Measurements from ENCODE around the gene ARMH3. TPM values are rescaled to one million over a fixed set of nuclear protein-coding genes. Genes with fewer than 3 reads are reported as not detected.
"Not testable (repeated sequence)": the region's sequence is repeated elsewhere in the genome, so short reads cannot be mapped to it uniquely, and the experiment has no call there.

Gene ARMH3
- total and polyA plus RNA-seq, 8 donors = 3.5 to 29.0 (median 17.2) TPM

GRCh38 chr10:102045292-102045691 is 10.7 kb downstream of the ARMH3 start:
- H3K4me3 ChIP-seq = no peak overlapping the region
- WGBS, 5 donors = 72 to 75% (median 74%) methylated on average over 3 of the region's 3 CpGs
- no peaks in the 10 kb centered on the region for H3K27me3 ChIP-seq
- no peaks in the 10 kb centered on the region for H3K9me3 ChIP-seq
- no peak for TF ChIP-seq POLR2A (IDR thresholded peaks at IDR 0.05)
- TF ChIP-seq CTCF (IDR thresholded peaks at IDR 0.05) = no peak
- no peak overlapping the region for H3K27ac ChIP-seq
- no peaks in the 10 kb centered on the region for H3K36me3 ChIP-seq
- peaks cover 0 to 27% (median 4%) of the 10 kb centered on the region in 4 donors for H3K4me1 ChIP-seq
- intact Hi-C loops (cut with DNase I; ENCODE audit: low total_unique reads) = no loop called here
- DNase-seq = no peak

GRCh38 chr10:102040305-102041050 is 15.5 kb downstream of the ARMH3 start:
- peak in 1 of 2 donors; percentile 24 for DNase-seq
- no peaks in the 10 kb centered on the region for H3K9me3 ChIP-seq
- intact Hi-C loops (cut with DNase I; ENCODE audit: low total_unique reads) = no loop called here
- no peak overlapping the region for H3K4me3 ChIP-seq
- no peak overlapping the region for H3K27ac ChIP-seq
- H3K27me3 ChIP-seq = no peaks in the 10 kb centered on the region
- H3K4me1 ChIP-seq = peaks cover 0 to 16% (median 4%) of the 10 kb centered on the region in 4 donors
- whole genome bisulfite sequencing, 5 donors = 63 to 79% (median 72%) methylated on average over 7 of the region's 7 CpGs
- TF ChIP-seq POLR2A (IDR thresholded peaks at IDR 0.05) (no peak), CTCF (IDR thresholded peaks at IDR 0.05) (no peak), POLR2AphosphoS5 (IDR thresholded peaks at IDR 0.05) (no peak), EP300 (IDR thresholded peaks at IDR 0.05) (no peak)
- H3K36me3 ChIP-seq = peaks cover 10 to 45% (median 42%) of the 10 kb centered on the region in 4 donors

GRCh38 chr10:102038410-102038809 is 17.6 kb downstream of the ARMH3 start:
- Histone ChIP-seq H3K27me3 (no peaks in the 10 kb centered on the region), H3K4me3 (no peak overlapping the region), H3K4me1 (peaks cover 0 to 5% (median under 1%) of the 10 kb centered on the region in 4 donors), H3K9me3 (no peaks in the 10 kb centered on the region), H3K36me3 (peaks cover 10 to 65% (median 61%) of the 10 kb centered on the region in 4 donors), H3K27ac (no peak overlapping the region)
- TF ChIP-seq CTCF (IDR thresholded peaks at IDR 0.05) (no peak), POLR2AphosphoS5 (IDR thresholded peaks at IDR 0.05) (no peak), POLR2A (IDR thresholded peaks at IDR 0.05) (no peak), EP300 (IDR thresholded peaks at IDR 0.05) (no peak)
- DNase-seq = no peak
- intact Hi-C loops (cut with DNase I; ENCODE audit: low total_unique reads) = no loop called here

GRCh38 chr10:102035807-102036206 is 20.2 kb downstream of the ARMH3 start:
- H3K9me3 ChIP-seq; H3K27ac ChIP-seq; H3K27me3 ChIP-seq; H3K4me3 ChIP-seq; intact Hi-C loops (cut with DNase I; ENCODE audit: low total_unique reads); H3K4me1 ChIP-seq; DNase-seq: not testable (repeated sequence)
- peaks cover 30 to 91% (median 87%) of the 10 kb centered on the region in 4 donors for H3K36me3 ChIP-seq
- WGBS, 5 donors = 97 to 100% (median 97%) methylated on average over 1 to 33 of the region's 33 CpGs

GRCh38 chr10:102033787-102034186 is 22.2 kb downstream of the ARMH3 start:
- Histone ChIP-seq H3K9me3 (no peaks in the 10 kb centered on the region), H3K4me1 (no peaks in the 10 kb centered on the region), H3K4me3 (no peak overlapping the region), H3K36me3 (peaks cover 38 to 98% (median 96%) of the 10 kb centered on the region in 4 donors), H3K27me3 (no peaks in the 10 kb centered on the region), H3K27ac (no peak overlapping the region)
- intact Hi-C loops (cut with DNase I; ENCODE audit: low total_unique reads) = no loop called here
- TF ChIP-seq EP300 (IDR thresholded peaks at IDR 0.05) (no peak), POLR2AphosphoS5 (IDR thresholded peaks at IDR 0.05) (no peak), CTCF (IDR thresholded peaks at IDR 0.05) (no peak)
- 77 to 95% (median 87%) methylated on average over 2 of the region's 2 CpGs for WGBS, 5 donors
- DNase-seq = no peak

Data from stomach (tissue), 9 donors.